Limb (tissue), 2 donors: ENCODE data around the gene GRK4.
"Not testable (repeated sequence)": the region's sequence is repeated elsewhere in the genome, so short reads cannot be mapped to it uniquely, and the experiment has no call there.

Experiments used
- DNase-seq, 2 donors: peaks; one replicate each; pipeline ENCODE4 v3.0.0-alpha.2; 2016; ENCODE audit errors: extremely low spot score in 2 of 2

Gene GRK4

GRCh38 chr4:2958446-2958845, 4.9 kb upstream of the GRK4 start:
- no peak for DNase-seq

GRCh38 chr4:2960450-2960849, 2.9 kb upstream of the GRK4 start:
- not testable (repeated sequence) for DNase-seq

DNA sequence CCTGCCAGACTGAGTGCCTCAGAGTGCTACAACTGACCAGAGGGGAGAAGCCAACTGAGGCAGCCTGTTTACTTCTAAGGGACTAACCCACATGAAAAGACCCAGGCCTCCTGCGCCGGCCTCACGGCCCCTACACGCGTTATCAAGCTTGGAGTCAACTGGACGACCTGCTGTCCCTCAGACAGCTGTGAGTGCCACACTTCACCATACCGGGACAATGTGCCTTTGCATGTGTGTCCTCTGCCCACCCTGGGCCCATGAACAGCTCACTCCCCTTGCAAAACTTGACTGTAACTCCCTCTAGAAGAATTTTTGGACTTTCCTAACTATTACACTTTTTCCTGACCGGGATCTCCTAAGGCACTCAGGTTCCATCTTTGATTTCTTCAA, 2.0 kb upstream of the GRK4 start:
- no peak for DNase-seq

- no peak for DNase-seq
Measured at GRCh38 chr4:2961811-2962441, 1.4 kb upstream of the GRK4 start.

DNA sequence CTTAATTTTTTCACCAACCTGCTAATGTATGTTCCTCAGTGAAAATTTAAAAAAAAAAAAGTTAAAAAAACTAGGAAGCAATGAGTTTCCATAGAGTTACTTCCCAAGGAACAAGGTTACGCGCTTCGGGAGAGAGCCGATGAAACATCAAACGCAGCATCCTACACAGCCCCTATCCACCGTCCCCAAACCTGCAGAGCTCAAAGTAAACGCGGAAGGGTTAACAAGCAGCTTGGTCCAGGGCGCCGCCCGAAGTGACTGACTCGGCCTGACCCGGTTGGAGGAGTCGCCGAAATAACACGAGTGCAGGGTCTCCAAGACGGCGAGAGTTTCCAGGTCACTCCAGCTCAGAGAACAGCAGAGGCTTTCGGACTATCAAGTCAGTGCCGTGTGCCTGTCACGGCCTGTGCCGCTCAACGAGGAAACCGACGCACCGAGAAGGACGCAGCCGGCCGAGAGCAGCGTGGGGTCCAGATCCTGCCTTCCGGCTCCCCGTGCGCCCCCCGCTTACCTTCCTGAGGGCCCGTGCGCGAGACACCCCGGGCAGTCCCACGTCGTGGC, 677 bp upstream of the GRK4 start:
- DNase-seq, result no peak

GRCh38 chr4:2963966-2964471, 648 bp downstream of the GRK4 start:
- no peak for DNase-seq

- no peak for DNase-seq
Measured at GRCh38 chr4:2964706-2965258, 1.4 kb downstream of the GRK4 start.

DNA sequence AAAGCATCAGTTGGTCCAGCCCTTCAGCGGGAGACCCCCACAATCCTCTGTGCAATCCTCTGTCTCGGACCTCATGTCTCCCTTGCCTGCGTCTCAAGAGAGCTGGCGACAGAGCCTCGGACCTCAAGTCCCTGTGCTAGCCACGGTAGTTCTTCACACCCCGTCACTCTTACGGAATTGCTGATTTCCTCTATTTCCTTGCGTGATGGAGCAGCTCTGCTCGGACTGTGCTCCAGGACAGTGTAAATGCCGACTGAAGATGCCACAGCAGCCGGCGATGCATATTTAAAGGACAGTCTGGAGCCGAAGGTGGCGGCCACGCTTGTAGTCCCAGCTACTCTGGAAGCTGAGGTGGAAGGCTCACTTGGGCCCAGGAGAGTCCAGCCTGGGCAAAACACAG, 1.9 kb downstream of the GRK4 start:
- no peak for DNase-seq

GRCh38 chr4:2968381-2968780, 5.0 kb downstream of the GRK4 start:
- no peak for DNase-seq

- DNase-seq, result no peak
Measured at GRCh38 chr4:2971275-2971674, 7.9 kb downstream of the GRK4 start.

- DNase-seq, result no peak
Measured at GRCh38 chr4:2977211-2978088, 14.1 kb downstream of the GRK4 start.

- no peak for DNase-seq
Measured at GRCh38 chr4:2981256-2981819, 18.0 kb downstream of the GRK4 start.

GRCh38 chr4:2982012-2982411, 18.6 kb downstream of the GRK4 start:
- no peak for DNase-seq

DNA sequence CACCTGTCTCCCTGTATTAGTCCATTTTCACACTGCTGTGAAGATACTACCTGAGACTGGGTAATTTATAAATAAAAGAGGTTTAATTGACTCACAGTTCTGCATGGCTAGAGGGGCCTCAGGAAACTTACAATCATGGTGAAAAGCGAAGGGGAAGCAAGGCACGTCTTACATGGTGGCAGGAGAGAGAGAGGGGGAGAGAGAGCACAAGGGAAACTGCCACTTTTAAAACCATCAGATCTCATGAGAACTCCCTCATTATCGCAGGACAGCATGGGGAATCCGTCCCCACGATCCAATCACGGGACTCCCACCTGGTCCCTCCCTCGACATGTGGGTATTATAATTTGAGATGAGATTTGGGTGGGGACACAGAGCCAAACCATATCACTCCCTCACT, 20.3 kb downstream of the GRK4 start:
- DNase-seq, result not testable (repeated sequence)

DNA sequence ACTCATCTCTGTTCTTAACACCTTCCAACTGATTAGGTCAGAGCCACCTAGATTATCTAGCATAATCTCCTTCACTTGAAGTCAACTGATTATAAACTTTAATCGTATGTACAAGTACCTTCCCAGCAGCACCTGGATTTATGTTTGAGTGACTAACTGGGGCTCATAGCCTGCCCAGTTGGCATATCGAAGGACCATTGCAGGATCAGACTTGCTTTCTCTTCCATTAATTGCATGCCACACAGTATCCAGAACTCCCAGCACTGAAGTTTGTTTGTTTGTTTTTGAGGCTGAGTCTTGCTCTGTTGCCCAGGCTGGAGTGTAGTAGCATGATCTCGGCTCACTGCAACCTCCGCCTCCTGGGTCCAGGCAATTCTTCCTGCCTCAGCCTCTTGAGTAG, 27.9 kb downstream of the GRK4 start:
- no peak for DNase-seq

DNA sequence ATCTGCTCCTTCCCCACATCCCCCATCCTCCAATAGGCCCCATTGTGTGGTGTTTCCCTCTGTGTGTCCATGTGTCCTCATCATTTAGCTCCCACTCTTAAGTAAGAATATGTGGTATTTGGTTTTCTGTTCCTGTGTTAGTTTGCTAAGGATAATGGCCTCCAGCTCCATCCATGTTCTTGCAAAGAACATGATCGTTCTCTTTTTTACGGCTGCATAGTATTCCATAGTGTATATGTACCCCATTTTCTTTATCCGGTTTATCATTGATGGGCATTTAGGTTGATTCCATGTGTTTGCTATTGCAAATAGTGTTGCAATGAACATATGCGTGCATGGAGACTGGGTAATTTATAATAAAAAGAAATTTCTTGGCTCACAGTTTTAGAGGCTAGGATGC, 31.5 kb downstream of the GRK4 start:
- no peak for DNase-seq

- DNase-seq, result no peak
Measured at GRCh38 chr4:2995546-2996265, 32.3 kb downstream of the GRK4 start.

GRCh38 chr4:2996415-2996814, 33.0 kb downstream of the GRK4 start:
- no peak for DNase-seq

- no peak for DNase-seq
Measured at GRCh38 chr4:3007724-3008123, 44.4 kb downstream of the GRK4 start.

GRCh38 chr4:3009422-3009821, 46.1 kb downstream of the GRK4 start:
- no peak for DNase-seq

GRCh38 chr4:3010577-3010976, 47.2 kb downstream of the GRK4 start:
- no peak for DNase-seq
